HG02970 (cell line): ENCODE data around the gene SETD5.

Experiments used
- ATAC-seq: cut with Tn5 transposase; IDR thresholded peaks from one replicate; pipeline ENCODE4 v1.9.1; 2021; ENCODE audit warnings: mild to moderate bottlenecking, moderate library complexity, moderate number of reproducible peaks; ENCODE audit not compliant: unreplicated experiment, low FRiP score

SETD5 gene

GRCh38 chr3:9503283-9503682 is 105.9 kb downstream of the SETD5 start:
- ATAC-seq, result no peak

GRCh38 chr3:9507586-9508578 is 110.5 kb downstream of the SETD5 start:
- ATAC-seq, result no peak

GRCh38 chr3:9508781-9509180 is 111.4 kb downstream of the SETD5 start:
- no peak for ATAC-seq

GRCh38 chr3:9512456-9513045 is 115.1 kb downstream of the SETD5 start:
- no peak for ATAC-seq

GRCh38 chr3:9514306-9514705 is 116.9 kb downstream of the SETD5 start:
- ATAC-seq, result no peak

GRCh38 chr3:9514956-9515355 is 117.5 kb downstream of the SETD5 start:
- ATAC-seq, result no peak

- no peak for ATAC-seq
Measured at GRCh38 chr3:9525078-9525477, 127.7 kb downstream of the SETD5 start.
